ENCODE results near the gene CUEDC2.

Gene CUEDC2

DNA sequence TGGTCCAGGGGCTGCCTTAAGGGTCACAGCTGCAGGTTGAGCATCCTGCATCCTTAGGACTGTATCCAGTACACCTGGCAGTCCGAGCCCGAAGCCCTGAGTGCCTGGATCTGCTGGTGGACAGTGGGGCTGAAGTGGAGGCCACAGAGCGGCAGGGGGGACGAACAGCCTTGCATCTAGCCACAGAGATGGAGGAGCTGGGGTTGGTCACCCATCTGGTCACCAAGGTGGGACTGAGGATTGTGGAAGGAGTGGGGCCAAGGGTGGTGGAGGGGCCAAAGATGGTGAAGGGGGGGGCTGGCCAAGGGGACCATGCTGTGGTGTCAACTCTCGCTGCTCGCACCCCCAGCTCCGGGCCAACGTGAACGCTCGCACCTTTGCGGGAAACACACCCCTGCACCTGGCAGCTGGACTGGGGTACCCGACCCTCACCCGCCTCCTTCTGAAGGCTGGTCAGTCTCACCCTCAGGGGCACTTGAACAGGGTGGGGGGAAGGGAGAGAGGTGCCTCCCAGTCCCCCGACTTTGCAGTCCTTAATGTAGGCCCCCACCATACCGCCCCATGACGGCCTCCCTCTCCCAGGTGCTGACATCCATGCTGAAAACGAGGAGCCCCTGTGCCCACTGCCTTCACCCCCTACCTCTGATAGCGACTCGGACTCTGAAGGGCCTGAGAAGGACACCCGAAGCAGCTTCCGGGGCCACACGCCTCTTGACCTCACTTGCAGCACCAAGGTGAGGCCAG is 31.6 kb downstream of the CUEDC2 start:
- no peak overlapping the region for H3K4me3 ChIP-seq (replicated peaks in 1 of 2; ENCODE audit: low read depth in 2 of 2, low read length in 2 of 2)
- no peak for DNase-seq (ENCODE audit: low read depth in 2 of 2)
- TF ChIP-seq, protein P1, sequence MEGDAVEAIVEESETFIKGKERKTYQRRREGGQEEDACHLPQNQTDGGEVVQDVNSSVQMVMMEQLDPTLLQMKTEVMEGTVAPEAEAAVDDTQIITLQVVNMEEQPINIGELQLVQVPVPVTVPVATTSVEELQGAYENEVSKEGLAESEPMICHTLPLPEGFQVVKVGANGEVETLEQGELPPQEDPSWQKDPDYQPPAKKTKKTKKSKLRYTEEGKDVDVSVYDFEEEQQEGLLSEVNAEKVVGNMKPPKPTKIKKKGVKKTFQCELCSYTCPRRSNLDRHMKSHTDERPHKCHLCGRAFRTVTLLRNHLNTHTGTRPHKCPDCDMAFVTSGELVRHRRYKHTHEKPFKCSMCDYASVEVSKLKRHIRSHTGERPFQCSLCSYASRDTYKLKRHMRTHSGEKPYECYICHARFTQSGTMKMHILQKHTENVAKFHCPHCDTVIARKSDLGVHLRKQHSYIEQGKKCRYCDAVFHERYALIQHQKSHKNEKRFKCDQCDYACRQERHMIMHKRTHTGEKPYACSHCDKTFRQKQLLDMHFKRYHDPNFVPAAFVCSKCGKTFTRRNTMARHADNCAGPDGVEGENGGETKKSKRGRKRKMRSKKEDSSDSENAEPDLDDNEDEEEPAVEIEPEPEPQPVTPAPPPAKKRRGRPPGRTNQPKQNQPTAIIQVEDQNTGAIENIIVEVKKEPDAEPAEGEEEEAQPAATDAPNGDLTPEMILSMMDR (IDR thresholded peaks at IDR 0.05; ENCODE audit: low read depth, low read length), result no peak

DNA sequence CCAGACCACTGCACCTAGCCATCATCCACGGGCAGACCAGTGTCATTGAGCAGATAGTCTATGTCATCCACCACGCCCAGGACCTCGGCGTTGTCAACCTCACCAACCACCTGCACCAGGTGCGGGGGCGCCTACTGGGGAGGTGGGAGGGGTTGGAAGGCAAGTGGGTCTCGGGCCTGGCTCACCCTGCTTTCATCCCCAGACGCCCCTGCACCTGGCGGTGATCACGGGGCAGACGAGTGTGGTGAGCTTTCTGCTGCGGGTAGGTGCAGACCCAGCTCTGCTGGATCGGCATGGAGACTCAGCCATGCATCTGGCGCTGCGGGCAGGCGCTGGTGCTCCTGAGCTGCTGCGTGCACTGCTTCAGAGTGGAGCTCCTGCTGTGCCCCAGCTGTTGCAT is 32.3 kb downstream of the CUEDC2 start:
- DNase-seq (ENCODE audit: low read depth in 2 of 2), result no peak
- H3K4me3 ChIP-seq (replicated peaks in 1 of 2; ENCODE audit: low read depth in 2 of 2, low read length in 2 of 2), result peak overlapping the region in 1 of 2 donors; percentile 43
- TF ChIP-seq, protein P1 (IDR thresholded peaks at IDR 0.05; ENCODE audit: low read depth, low read length), result no peak

DNA sequence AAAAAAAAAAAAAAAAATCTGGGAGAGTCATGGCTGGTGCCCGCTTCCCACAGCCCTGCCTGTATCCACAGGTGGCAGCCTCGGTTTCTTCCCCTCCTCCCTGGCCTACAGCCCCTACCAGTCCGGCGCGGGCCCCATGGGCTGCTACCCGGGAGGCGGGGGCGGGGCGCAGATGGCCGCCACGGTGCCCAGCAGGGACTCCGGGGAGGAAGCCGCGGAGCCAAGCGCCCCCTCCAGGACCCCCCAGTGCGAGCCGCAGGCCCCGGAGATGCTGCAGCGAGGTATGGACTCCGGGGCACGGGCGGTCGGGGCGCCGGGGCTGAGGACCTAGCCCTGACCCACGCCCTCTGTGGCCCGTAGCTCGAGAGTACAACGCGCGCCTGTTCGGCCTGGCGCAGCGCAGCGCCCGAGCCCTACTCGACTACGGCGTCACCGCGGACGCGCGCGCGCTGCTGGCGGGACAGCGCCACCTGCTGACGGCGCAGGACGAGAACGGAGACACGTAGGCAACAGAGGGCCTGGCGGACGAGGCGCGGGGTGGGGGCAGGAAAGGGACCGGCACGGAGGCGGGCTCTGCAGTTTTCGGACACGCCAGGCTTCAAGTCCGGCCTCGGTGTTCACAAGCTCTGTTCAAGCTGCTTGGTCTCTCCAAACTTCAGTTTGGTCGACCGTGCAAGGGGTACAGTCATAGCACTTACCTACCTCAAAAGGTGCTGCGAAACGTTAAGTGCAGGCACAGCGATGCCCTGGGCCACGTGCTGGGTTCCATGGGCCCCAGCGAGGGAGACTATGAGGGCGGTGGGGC is 33.0 kb downstream of the CUEDC2 start:
- peak; percentile 85 to 90 for DNase-seq (ENCODE audit: low read depth in 2 of 2)
- TF ChIP-seq, protein P1 (IDR thresholded peaks at IDR 0.05; ENCODE audit: low read depth, low read length), result peak; percentile 63
- H3K4me3 ChIP-seq (replicated peaks in 1 of 2; ENCODE audit: low read depth in 2 of 2, low read length in 2 of 2), result peak overlapping the region; percentile 39 to 43

DNA sequence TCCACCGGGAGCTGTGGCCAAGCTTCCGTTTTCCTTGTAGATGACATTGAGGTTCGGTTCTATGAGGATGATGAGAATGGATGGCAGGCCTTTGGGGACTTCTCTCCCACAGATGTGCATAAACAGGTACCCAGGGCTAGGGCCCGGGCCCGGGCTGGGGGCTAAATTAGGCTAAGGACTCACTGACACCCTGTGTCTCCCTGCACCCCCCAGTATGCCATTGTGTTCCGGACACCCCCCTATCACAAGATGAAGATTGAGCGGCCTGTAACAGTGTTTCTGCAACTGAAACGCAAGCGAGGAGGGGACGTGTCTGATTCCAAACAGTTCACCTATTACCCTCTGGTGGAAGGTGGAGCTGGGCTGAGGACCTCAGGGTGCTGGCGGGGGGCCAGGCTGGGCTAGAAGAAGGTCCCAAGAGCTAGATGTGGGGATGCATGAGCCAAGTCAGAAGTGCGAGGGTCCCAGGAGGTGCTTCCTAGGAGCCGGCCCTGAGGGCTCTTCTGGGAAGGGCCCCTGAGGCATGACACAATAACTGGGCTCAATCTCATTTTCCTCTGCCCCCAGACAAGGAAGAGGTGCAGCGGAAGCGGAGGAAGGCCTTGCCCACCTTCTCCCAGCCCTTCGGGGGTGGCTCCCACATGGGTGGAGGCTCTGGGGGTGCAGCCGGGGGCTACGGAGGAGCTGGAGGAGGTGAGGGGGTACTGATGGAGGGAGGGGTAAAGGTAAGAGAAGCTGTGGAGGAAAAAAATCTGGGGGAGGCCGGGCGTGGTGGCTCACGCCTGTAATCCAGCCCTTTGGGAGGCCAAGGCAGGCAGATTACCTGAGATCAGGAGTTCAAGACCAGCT is 34.0 kb downstream of the CUEDC2 start:
- TF ChIP-seq, protein P1 (IDR thresholded peaks at IDR 0.05; ENCODE audit: low read depth, low read length), result no peak
- no peak overlapping the region for H3K4me3 ChIP-seq (replicated peaks in 1 of 2; ENCODE audit: low read depth in 2 of 2, low read length in 2 of 2)
- DNase-seq (ENCODE audit: low read depth in 2 of 2), result no peak

DNA sequence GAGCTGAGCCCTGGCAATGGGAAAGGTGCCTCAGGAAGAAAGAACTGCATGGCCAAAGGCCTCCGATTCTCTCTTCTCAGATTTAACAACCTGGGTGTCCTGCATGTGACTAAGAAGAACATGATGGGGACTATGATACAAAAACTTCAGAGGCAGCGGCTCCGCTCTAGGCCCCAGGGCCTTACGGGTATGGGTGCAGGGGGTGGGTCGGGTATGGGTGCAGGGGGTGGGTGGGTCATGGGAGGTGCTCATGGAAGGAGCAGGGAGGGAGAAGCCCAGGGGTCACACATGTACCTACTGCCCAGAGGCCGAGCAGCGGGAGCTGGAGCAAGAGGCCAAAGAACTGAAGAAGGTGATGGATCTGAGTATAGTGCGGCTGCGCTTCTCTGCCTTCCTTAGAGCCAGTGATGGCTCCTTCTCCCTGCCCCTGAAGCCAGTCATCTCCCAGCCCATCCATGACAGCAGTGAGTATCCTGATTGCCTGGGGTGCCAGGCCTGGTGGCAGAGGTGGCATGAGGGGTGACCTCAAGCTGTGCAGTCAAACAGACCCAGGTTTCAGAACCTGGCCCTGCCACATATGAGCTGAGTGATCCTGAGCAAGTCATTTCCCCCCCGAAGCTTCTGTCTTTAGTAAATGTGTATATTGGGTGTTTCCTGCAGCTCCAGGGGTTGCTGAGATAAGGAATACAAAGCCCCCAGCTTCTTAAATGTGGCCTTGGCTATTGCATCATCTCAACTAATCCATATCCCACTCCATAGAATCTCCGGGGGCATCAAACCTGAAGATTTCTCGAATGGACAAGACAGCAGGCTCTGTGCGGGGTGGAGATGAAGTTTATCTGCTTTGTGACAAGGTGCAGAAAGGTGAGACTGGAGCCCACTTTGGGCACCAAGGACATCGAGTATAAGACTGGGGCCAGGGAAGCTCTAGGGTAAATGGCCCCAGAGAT is 34.9 kb downstream of the CUEDC2 start:
- H3K4me3 ChIP-seq (replicated peaks in 1 of 2; ENCODE audit: low read depth in 2 of 2, low read length in 2 of 2), result no peak overlapping the region
- no peak for DNase-seq (ENCODE audit: low read depth in 2 of 2)
- TF ChIP-seq, protein P1 (IDR thresholded peaks at IDR 0.05; ENCODE audit: low read depth, low read length), result no peak

Data from cardiac fibroblast (primary cell).